Endothelial cell of umbilical vein (primary cell): ENCODE measurements around the gene JPH2.

Experiments used
- CTCF ChIP-seq, 2 donors: IDR thresholded peaks; 1 replicate in 1 of 2; 2 replicates in 1 of 2; pipeline ENCODE4 v1.5.1; 2011; ENCODE audit warnings: low read length in 2 of 2, mild to moderate bottlenecking in 2 of 2, moderate library complexity in 2 of 2, control low read depth in 1 of 2, inconsistent platforms in 1 of 2, low read depth in 1 of 2; ENCODE audit not compliant: insufficient read depth in 1 of 2; ENCODE audit errors: extremely low read depth in 1 of 2
- EZH2 ChIP-seq: IDR thresholded peaks from 2 replicates; pipeline ENCODE4 v1.6.1; 2012; ENCODE audit warnings: borderline replicate concordance, low read depth, mild to moderate bottlenecking, moderate library complexity, low read length, inconsistent platforms; ENCODE audit not compliant: severe bottlenecking
- MYC ChIP-seq: IDR thresholded peaks from one replicate; pipeline ENCODE4 v1.6.1; 2011; ENCODE audit warnings: mild to moderate bottlenecking, low read depth, low read length
- POLR2A ChIP-seq: IDR thresholded peaks from 2 replicates; pipeline ENCODE4 v1.6.1; 2012; ENCODE audit warnings: low read depth, mild to moderate bottlenecking, control low read depth, low read length
- TF ChIP-seq, protein P1 (sequence below): IDR thresholded peaks from 2 replicates; pipeline ENCODE4 v1.6.1; 2011; ENCODE audit not compliant: insufficient read depth, insufficient read length

GRCh38 chr20:44089987-44090674 lies 96.9 kb downstream of the JPH2 start:
- TF ChIP-seq CTCF (IDR thresholded peaks at IDR 0.05; ENCODE audit: extremely low read depth in 1 of 2, insufficient read depth in 1 of 2, low read depth in 1 of 2, low read length in 2 of 2) = no peak
- TF ChIP-seq, protein P1, sequence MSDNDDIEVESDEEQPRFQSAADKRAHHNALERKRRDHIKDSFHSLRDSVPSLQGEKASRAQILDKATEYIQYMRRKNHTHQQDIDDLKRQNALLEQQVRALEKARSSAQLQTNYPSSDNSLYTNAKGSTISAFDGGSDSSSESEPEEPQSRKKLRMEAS = peak; percentile 38
- TF ChIP-seq MYC = no peak
- no peak for TF ChIP-seq POLR2A
- TF ChIP-seq EZH2 = no peak
